Hematopoietic multipotent progenitor cell treated with erythropoietin and hydrocortisone succinate and interleukin-3 and kit ligand, for 15 days (in vitro differentiated cells): ENCODE data around the gene CNTNAP2.
"Not testable (repeated sequence)": the region's sequence is repeated elsewhere in the genome, so short reads cannot be mapped to it uniquely, and the experiment has no call there.

Experiments
- DNase-seq: peaks from one replicate; pipeline ENCODE4 v3.0.0-alpha.2; 2015; ENCODE audit warnings: low spot score

CNTNAP2 gene

DNA sequence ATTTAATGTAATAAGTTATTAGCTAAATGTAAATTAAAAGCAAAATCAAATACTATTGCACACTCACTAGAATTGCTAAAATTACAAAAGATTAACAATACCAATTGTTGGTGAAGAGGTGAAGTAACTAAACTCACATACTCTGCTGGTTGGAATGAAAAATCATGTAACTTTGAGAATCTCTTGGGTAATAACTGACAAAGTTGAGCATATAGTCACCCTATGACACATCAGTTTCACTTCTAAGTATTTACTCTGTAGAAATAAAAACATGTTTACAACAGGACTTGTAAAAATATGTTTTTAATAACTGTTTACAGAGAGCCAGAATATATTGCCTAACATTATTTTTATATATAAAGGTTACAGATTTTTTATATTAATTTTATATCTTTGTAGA, 33.6 kb downstream of the CNTNAP2 start:
- DNase-seq: no peak

DNA sequence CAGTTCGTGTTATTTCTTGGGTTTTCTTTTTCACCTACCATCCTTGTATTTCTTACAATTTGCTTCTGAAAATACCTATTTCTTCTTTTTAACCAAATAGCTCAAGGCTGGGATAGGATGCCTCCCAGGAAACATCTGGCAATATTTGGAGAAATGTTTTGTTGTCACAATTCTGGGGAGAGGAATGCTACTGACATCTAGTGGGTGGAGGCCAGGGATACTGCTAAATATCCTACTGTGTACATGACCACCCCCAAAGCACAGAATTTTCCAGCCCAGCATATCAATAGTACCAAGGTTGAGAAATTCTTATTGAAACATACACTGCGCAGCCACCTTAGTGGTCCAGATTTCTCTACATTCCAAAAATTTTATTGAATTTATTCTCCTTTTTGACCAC, 55.5 kb downstream of the CNTNAP2 start:
- no peak for DNase-seq

DNA sequence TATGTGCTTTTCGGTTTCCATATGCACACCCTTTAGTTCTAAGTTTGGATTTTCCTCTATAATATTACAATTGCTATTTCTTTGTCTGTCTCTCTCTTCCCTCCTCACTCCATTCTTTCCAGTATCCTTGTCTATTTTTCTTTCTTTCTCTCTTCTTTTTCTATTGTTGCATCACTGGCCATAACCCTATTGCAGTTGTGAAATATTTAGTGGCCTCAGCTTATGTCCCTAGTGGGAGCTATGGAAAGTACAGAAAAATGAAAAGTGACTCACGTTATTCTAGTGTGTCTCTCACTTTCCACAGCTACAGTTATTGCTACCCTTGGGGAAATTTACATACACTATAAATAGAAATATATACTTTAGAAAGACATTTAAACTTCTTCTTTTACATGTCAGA, 59.1 kb downstream of the CNTNAP2 start:
- DNase-seq: no peak

DNA sequence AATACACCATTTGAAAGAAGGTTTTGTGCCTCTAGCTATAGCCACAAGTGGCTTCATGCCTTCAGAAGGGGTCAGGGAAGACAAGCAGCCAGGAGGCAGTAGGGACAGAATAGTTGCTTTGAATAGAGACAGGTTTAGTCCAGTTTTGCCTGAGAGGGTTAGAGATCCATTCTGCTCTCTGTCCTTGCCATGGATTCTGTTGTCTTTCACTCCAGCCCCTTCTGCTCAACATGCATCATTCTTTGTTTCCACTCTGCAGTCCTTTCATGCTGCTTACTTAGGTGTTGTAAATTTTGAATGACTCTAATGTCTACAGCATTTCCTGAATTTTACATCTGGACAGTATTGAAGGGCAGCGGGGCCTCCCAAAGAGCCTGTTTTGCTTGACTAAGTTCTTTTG, 60.3 kb downstream of the CNTNAP2 start:
- DNase-seq: no peak

DNA sequence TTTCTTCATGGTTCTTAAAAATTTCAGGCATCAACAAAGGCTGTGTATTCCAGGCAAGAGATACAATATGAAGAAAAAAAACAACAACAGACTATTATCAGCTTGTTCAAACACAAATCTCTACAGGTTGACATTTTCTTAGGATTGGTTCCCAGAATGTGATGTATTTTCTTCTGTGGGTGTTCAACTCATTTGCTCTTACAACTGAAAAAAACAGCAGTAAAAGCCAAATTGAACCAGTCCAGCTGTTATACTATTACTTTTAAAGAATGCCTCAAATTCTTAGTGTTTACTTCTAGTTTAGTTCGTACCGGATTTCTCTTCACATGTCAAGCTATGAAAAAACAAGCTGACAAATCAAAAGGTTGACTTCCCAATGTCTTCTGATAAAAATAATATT, 60.7 kb downstream of the CNTNAP2 start:
- DNase-seq: no peak

DNA sequence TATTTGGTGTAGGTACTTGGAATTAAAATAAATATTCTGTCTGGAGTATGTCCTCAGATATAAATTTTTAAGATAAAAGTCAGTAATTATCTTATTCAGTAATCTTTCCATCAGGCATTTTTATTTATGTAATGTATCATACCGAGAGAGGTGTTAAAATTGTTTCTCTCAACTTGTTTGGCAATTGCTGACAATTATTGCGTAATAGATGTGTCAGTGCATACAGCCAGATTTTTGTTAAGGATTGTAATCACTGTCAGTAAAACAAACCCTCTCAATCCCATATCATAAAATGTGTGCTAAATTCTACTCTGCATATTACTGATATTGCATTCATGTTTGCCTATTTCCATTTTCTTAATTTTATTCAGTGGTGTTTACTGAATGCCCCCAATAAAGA, 69.2 kb downstream of the CNTNAP2 start:
- DNase-seq: no peak

DNA sequence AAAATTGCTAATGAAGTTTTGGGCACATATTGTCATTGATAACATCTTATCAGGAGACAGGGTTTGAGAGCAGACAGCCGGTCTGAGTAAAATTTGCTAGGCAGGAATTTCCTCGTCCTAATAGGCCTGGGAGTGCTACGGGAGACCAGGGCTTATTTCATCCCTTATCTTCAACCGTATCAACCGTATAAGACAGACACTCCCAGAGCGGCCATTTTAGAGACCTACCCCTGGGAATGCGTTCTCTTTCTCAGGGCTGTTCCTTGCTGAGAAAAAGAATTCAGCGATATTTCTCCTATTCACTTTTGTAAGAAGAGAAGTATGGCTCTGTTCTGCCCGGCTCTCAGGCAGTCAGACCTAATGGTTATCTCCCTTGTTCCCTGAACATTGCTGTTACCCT, 74.8 kb downstream of the CNTNAP2 start:
- DNase-seq: not testable (repeated sequence)

DNA sequence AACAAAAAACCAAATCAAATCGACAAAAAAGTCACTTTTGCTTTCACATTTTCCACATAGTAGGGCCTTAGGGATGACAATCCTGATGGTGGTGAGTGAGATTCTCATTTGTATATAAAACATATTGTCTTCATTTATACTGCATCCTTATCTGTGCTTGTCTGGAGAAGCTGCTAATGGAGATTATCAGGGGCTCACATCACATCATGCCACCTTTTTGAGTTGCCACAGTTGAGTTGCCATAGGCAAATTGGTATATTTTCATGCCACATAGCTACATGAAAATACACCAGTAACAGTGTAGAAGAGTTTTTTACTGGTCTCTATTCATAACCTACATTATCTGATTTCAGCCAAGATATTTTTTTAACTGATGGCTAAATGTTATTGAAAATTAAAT, 85.3 kb downstream of the CNTNAP2 start:
- DNase-seq: no peak

DNA sequence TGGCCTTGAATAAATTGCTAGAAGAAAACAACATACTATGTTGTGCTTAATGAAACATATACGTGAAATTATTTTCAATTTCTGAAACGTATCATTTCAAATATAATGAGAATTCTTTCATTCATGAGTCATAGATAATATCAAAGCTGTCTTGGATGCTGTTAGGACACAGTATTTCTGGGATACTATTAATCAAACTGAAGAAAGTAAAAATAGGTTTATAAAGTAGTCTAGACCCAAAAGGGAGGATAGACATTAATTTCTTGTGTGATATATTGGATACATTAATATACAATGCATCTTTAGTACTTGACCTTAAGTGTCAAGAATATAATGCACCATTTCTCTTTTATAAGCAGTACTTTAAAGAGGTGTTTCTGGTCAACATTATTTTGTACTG, 89.7 kb downstream of the CNTNAP2 start:
- DNase-seq: no peak

DNA sequence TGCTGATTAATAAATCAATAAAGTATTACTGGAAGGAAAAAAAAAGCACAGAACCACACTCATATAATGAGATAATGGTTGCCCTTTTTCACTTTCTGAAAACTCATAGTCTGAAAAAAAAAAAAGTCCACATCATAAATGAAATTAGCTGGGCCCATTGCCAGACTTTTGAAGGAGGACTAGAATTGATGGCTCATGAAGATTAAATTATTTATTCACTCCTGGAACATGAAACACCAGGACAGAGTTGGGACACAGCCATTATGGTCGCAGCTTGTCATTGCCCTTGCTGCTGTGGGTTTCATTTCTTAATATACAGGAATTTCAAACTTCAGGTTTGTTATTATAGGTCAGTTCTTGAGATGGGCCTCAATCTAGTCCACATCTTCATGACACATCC, 91.9 kb downstream of the CNTNAP2 start:
- DNase-seq: no peak

DNA sequence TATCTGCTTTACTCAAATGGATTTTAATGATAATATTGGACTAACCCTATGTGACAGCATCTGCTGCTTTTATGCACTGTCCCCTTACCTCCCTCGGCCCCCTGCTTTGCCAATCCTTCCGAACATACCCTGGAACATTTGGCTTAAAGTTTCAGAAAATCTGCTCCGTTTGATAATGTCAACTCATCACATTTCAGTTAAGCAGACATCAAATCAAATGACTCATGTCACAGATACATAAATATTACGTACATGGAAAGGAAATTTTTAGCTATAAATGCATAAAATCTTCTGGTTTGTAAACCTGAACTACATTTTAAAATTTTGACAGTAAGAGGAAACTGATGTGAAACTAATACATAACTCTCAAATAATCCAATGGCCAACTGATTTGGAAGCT, 98.2 kb downstream of the CNTNAP2 start:
- no peak for DNase-seq

DNA sequence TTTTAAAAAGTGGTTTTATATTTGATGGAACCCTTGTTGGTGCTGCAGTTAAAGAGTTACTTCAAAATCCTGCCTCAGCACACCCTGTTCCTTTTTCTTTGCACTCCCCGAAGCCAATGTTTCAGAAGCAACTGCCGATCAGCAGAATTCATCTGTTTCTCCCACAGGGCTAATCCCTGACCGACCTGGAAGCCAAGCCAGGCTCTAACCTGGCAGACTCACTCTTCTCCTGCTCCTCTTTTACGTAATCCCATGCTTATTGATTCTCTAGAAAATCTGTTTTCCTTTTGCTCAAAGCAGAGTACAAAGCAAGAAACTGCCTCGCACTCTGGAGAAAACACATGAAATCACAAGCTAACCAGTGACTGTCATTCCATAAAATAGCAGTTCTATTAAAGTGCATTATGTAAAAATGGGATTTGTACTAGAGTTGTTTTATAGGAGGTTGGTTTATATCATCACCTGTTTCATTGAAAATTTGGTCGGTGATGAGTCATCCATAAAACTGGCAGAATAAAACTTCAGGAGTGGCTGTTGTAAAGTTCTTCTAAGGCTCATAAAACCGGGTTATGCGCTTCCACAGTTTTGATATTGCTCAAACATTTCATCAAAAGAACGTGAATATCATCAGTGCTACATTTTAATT, 99.9 kb downstream of the CNTNAP2 start:
- no peak for DNase-seq

DNA sequence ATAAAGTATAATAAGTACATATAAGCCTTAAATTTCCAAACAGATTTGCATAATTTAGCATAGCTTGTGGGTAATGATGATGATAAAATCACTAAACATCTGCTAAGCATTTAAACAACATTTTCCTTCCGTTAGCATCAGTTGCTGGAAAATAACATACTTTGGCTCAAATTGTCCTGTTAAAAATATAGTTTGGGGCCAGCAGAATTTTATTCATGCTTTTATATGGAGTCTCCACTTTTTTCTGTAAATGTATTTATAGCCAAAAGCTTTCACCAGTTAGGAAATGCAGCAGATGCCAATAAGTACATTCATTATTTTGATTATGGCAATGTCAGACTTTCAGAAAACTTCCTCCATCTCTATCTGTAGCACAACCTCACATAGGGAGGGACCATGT, 107.2 kb downstream of the CNTNAP2 start:
- no peak for DNase-seq

DNA sequence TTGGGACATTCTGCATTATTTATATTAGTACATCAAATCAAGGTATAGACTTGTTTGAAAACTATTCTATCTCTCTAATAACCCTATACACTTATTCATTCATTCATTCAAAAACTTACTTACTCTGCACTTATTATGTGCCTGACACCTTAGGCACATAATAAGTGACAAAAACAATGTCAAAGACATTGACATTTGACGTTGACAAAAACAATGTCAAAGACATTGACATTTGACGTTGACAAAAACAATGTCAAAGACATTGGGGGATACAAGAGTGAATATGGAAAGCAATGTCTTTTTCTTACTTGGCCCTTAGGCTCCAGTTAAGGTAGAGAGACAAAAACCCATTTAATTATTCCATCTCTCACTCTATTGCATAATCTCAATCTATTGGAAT, 116.0 kb downstream of the CNTNAP2 start:
- DNase-seq: no peak

DNA sequence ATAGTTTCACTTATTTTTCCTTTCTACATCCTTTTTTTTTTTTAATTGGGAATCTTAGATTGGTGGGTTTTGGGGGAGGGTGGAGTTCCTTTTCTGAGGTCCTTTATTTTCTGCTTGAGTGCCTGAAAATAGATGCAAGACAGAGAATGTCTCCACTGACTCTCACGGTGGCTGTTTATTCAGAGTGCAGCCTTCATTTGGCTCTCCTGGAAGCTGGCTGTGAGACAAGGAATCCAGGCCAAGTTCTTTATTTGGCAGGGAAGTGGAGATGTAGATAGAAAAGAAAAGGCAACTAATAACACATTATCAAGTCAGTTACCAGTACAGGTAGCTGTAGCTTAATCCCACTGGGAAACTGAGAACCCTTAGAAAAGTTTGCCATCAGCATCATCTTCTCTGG, 118.6 kb downstream of the CNTNAP2 start:
- DNase-seq: no peak

DNA sequence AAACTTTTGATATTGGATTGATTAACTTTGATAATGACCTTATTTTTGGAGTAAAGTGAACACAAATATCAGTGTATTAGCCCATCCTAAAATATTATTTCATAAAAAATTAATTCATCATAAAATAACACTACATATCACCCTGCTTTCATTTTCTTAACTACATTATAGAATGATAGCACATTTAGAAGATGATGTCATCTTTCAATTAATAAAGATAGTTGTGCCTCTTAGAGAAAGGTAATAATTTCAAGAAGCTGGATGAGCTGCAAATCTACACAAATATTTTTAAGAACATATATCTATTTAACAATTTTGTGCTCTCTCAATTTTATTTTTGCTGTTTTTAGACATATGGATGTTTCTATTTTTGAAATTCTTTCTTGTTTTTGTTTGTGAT, 126.1 kb downstream of the CNTNAP2 start:
- DNase-seq: no peak

DNA sequence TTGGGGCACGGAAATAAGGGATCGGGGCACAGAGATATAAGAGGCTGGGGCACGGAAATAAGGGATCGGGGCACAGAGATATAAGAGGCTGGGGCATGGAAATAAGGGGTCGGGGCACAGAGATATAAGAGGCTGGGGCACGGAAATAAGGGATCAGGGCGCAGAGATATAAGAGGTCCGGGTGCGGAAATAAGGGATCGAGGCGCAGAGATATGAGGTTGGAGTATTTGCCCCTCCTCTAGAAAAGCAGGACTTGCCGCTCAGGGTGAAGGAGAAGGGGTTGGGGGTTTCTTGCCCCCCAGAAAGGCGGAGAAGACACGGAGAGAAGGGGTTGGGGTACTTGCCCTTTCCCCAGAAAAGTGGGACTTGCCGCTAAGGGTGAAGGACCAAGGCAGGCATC, 131.4 kb downstream of the CNTNAP2 start:
- not testable (repeated sequence) for DNase-seq

DNA sequence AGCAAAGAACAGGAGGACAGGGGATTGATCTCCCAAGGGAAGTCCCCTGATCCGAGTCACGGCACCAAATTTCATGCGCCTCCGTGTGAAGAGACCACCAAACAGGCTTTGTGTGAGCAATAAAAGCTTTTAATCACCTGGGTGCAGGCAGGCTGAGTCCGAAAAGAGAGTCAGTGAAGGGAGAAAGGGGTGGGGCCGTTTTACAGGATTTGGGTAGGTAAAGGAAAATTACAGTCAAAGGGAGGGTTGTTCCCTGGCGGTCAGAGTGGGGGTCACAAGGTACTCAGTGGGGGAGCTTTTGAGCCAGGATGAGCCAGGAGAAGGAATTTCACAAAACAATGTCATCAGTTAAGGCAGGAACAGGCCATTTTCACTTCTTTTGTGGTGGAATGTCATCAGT, 132.1 kb downstream of the CNTNAP2 start:
- not testable (repeated sequence) for DNase-seq

DNA sequence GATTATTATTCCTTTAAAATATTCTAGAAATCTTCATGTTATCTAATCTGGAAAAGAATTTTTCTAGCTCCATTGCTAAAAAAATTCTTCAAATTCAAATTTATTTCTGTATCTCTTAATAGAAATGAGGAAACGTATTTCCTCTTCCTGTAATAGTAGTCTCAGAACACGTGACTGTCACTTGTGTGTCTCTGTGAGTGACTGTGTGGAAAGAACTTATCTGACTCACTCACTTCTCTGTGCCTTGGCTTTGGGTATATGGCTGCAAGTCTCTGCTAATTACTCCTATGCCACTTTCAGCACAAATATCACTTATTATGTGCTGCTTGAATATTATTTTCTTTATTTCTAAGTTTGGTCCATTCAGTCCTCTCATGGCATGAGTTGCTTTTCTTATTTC, 132.7 kb downstream of the CNTNAP2 start:
- no peak for DNase-seq

DNA sequence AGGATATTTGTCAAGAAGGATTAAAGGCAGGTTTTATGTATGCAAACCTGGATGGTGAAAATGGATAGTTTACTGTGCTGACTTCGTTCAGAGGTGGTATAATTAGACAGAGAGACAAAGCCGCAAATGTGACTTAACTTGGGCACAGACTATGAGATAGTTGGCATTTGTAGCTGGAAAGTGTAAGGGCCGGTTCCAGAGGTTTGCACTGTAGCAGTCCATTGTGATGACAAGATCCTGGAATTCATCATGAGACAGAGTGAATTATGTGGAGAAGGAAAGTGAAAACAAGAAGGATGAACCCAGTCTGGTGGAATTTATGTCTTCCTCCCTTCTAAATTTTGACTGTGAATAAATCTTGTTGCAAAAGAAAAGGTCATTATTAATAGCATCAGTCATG, 139.0 kb downstream of the CNTNAP2 start:
- DNase-seq: no peak

DNA sequence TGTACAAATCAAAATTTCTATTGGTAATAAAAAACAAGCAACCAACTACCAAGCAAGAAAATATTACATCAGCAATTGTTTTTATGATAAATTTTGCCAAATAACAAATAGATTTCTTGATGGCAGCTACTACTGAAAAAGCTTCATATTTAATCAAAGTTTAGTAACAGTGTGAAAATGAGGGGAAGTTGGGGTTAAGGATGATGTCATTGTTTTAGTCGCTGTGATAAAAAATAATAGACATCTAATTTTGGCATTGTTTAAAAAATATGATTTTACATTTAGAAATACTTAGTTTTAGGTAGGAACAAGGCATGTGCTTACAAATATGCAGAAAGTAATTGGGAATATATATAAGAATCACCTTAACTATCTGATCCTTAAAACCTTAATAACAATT, 145.9 kb downstream of the CNTNAP2 start:
- no peak for DNase-seq

DNA sequence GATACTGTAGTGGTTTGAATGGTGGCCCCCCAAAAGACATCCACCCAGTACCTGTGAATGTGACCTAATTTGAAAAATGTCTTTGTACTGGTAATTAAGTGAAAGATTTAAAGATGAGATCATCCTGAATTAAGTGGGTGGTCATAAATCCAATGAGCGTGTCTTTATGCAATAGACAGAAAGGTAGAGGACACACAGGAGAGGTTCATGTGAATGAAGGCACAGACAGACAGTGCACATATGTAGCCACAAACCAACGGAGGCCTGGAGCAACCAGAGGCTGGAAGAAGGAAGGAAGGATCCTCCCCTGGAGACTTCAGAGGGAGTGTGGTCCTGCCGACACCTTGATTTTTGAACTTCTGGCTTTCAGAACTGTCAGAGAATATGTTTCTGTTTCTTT, 160.3 kb downstream of the CNTNAP2 start:
- no peak for DNase-seq

DNA sequence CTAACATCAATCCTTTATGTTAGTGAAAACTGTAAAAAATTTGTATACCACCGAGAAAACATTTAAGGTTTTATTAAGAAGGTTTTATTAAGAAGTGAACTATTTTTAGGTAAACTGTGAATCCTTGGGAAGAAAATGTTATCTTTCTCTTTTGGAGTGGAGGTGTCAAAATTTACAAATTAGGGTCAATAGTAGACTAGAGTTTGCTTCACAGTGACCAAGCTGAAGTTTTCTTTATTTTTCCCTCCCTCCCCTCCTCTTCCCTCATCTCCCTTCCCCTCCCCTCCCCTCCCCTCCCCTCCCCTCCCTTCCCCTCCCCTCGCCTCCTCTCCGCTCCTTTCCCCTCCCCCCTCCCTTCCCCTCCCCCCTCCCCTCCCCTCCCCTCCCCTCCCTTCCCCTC, 168.8 kb downstream of the CNTNAP2 start:
- no peak for DNase-seq

DNA sequence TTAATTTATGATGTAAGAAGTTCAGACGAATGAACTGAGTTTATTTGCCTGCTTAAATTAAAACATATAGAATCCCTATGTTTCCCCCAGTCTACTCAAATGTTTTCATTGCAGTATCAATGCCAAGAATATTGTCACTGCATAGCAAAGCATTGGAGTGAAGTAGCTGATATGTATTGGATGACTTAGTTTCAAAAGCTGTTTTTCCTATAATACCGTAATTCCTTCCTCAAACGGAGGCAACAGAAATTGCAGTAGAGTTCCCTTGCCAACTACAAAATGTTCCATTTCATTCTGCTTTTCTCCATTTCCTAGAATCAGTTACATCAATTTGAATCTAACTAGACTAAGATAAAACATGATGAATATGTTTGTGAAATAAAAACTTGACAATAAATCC, 174.1 kb downstream of the CNTNAP2 start:
- no peak for DNase-seq

DNA sequence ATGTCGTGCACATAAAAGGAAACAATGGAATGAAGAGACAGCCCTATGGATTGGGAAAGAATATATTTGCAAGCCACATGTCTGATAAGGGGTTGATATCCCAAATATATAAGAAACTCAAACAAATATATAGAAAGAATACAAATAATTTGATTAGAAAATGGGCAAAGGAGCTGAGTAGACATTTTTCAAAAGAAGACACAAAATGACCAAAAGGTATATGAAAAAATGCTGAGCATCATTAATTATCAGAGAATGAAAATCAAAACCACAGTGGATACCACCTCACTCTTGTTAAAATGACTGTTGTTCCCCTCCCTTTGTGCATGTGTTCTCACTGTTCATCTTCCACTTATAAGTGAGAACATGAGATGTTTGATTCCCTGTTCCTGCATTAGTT, 175.3 kb downstream of the CNTNAP2 start:
- no peak for DNase-seq
